ENCODE results near the gene SYVN1.

The SYVN1 gene

DNA sequence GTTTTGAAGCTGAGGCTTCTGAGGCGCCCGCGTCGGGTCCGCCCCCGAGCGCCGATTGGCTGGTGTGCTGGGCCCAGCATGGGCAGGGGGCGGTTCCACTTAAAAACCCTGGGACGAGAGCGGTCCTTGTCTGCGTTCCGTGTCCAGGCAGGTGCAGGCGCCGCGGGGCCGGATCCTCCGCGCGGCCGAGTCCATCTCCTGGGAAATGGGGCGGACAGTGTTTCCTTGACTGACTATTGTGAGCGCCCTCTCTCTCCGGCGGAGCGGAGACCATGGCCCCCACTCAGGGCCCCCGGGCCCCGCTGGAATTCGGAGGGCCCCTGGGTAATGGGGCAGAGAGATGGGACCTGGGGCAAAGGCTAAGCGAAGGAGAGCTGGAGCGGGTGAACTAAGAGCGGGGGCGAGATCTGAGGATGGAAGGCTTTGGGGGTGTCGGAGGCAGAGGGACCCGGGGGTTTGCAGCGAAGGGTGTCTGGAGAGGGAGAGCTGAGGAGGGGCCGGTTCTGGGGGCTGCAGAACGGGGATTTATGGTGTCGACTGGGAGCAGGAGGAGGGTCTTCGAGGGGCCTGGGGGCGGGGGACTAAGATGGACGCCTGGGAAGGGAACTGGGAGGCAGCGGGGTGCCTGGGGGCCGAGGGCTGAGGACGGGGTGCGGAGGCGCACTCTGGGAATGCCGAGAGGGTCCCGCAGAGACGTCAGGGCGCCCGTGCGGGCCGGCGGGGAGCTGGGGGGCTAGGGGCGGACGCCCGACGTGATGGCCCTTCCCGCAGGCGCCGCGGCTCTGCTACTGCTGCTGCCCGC is 22.4 kb downstream of the SYVN1 start, which contains the start of gene TM7SF2:
TSS of gene TM7SF2 (plus strand) at position 129 of the 802 bp plus-strand sequence. CDS start at position 273, 144 bp downstream.
- DNase-seq, result peak; percentile 99

DNA sequence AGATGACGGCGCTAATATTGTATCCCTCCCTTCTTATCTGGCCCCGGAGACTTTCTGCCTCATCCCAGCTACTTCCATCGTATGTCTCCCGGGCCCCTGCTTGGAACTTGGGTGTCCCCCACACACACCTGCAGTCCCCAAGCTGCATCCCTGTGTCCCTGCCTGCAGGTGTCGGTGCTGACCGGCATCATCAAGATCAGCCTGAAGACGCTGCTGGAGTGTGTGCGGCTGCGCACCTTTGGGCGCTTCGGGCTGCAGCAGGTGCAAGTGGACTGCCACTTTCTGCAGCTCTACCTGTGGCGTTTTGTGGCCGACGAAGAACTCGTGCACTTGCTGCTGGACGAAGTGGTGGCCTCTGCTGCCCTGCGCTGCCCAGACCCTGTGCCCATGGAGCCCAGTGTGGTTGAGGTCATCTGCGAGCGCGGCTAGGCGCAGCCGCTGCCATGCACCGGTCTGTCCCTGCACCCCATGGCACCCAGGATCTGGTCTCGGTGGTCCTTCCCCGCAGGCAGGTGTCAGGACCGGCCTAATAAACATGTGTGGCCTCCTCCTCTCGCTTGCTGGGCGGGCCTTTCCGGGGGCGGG is 23.1 kb downstream of the SYVN1 start:
- DNase-seq, result no peak

DNA sequence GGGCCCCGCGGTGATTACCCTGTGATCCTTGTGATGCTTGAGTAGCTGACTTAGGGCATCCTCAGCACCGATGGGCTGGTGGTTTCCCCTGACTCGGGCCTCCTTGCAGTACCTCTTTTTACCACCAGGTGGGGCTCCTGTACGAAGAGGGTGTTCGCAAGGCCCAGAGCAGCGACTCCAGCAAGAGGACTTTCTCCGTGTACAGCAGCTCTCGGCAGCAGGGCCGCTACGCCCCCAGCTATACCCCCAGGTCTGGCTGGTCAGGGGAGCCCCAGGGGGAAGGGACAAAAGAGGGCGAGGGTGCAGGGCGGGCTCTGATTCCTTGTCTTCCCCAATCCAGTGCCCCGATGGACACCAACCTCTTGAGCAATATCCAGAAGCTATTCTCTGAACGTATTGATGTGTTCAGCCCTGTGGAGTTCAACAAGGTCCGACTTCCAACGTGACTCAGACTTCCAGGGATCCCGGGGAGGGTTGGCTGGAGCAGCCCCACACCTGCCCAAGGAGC is 23.9 kb downstream of the SYVN1 start:
- DNase-seq, result peak; percentile 98

DNA sequence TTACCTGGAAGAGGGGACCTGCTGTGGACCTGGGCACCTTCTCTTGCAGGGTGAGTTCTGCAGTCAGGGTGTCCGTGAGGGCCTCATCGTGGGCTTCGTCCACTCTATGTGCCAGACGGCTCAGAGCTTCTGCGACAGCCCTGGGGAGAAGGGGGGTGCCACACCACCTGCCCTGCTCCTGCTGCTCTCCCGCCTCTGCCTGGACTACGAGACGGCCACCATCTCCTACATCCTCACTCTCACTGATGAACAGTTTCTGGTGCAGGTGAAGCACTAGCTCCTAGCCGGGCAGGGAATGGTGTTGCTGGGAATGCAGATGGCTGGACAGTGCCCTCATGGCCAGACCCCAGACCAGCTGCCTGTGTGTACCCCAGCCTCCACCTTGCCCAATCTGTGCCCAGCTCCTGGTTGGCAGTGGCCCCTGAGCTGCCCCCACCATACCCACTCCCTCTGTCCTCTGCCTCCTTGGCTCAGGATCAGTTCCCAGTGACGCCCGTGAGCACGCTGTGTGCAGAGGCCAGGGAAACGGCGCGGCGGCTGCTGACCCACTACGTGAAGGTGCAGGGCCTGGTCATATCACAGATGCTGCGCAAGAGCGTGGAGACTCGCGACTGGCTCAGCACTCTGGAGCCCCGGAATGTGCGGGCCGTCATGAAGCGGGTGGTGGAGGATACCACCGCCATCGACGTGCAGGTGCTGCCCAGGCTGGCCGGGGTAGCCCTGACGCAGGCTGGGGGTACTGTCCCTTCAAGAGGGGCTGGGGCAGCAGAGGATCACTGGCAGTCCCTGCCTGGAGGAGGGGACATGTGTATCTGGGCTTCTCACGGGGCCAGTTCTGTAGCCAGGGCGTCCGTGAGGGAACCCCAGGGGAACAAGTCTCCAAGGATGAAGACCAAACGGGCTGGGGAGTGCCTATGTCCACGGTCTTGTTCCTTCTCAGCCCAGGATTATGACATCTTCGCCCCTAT is 24.8 kb downstream of the SYVN1 start:
- DNase-seq, result no peak

DNA sequence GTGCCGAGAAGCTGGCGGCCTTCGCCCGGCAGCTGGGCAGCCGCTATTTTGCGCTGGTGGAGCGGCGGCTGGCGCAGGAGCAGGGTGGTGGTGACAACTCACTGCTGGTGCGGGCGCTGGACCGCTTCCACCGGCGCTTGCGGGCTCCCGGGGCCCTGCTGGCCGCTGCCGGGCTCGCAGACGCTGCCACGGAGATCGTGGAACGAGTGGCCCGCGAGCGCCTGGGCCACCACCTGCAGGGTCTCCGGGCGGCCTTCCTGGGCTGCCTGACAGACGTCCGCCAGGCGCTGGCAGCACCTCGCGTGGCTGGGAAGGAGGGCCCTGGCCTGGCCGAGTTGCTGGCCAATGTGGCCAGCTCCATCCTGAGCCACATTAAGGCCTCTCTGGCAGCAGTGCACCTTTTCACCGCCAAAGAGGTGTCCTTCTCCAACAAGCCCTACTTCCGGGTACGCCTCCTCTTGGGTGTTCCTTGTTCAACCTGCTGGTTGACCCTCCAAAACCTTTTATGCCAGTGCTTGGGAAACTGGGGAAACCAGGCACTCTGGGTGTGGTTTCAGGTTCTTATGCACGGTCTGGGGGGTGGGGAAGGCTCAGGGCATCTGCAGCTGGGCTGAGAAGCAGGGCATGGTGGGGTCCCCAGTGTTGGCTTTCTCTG is 25.7 kb downstream of the SYVN1 start:
- no peak for DNase-seq

DNA sequence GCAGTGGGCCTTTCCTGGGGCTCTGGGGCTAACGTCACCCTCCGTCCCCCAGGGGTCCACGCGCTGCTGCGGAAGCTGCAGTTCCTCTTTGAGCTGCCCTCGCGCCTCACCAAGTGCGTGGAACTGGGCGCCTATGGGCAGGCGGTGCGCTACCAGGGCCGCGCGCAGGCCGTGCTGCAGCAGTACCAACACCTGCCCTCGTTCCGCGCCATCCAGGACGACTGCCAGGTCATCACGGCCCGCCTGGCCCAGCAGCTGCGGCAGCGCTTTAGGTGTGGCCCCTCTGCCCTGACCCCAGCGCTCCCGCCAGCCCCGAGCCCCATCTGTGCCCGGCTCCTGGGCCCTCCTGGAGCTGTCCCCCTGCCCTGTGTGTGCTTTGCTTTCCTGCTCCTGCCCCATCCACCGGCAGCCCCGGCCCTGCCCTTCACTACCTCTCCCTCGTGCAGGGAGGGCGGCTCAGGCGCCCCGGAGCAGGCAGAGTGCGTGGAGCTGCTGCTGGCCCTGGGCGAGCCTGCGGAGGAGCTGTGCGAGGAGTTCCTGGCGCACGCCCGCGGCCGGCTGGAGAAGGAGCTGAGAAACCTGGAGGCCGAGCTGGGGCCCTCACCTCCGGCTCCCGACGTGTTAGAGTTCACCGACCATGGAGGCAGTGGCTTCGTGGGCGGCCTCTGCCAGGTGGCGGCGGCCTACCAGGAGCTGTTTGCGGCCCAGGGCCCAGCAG is 26.4 kb downstream of the SYVN1 start:
- no peak for DNase-seq

DNA sequence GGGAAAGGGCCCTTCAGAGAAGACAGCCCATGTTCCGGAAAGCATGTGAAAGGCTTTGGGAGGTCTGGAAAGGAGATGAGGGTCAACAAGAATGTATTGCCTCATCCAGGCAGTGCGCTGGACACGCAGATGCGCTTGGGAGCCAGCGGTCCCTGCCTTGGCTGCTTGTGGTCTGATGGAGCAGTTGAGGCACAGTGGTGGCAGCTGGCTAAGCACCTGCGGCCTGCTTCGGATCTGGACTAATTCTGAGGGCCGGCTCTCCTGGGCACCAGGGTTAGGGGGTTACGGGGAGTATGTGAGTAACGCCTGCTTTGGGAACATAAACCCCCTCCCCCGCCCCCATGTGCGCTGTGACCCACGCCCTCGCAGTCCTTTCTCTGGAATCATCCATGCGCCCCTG is 27.2 kb downstream of the SYVN1 start:
- no peak for DNase-seq

DNA sequence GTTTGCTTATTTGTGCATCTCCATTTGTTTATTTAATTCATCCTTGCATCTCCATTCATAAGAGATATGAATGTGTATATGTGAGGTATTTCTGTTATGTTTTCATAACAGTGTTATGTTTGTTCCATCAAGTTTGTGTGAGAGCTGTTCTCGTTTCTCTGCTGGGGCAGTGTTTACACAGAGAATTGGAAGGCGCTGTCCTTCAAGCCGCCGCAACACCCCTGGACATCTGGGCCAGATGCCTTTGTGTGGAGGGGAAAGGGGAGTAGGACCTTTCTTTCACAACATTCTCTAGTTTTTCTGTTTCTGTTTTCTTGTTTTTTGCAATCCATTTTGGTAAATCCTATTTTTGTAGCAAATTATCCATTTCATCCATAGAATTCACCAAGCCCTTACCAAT is 29.7 kb downstream of the SYVN1 start:
- no peak for DNase-seq

DNA sequence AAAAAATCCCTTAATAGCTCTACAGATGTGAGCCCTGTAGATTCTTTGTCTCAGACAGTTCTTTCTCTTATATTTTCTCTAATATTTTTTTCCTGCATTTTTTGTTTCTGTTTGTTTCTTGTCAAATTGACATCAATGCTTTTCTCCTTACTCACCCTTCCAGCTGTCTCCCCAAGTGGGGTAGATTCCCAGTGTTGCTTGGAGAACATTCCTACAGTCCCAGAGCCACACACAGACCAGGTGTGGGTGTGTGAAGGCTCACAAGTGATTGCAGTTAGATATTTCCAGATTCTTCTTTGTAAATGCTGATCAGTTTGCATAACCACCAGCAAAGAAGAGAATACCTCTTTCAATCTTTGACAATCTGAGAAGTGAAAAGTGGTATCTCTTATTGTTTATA is 30.8 kb downstream of the SYVN1 start:
- no peak for DNase-seq

DNA sequence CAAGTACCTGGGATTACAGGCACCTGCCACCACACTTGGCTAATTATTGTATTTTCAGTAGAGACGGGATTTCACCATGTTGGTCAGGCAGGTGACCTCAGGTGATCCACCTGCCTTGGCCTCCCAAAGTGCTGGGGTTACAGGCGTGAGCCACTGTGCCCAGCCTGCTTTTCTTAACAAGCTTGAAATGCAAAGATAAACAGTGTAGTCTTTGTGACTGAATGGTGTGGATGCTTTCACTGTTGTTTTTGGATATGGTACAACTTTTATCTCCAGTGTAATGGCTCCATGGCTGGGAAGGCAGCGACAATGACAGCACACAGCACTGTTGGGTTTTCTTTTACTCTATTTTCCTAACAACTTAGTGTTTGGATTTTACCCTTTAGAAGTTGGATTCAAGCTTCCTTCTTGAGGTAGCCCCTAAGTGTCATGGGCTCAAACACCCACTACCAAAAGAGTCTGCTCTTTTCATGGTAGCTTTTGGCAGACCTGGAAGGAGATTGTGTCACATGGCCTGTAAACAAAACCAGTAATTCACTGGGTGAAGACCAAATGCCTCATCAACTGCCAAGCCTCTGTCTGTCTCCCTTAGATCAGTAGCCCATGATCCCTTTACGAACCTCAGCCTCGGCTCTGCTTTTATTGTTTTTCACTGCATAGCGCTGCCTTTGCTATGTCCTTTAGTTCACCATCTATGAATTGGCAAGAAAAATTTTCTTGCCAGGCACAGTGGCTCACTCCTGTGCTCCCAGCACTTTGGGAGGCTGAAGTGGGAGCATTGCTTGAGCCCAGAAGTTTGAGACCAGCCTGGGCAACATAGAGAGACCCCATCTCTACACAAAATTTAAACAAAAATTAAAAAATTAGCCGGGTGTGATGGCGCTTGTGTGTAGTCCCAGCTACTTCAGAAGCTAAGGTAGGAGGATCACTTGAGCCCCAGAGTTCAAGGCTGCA is 31.9 kb downstream of the SYVN1 start:
- no peak for DNase-seq

DNA sequence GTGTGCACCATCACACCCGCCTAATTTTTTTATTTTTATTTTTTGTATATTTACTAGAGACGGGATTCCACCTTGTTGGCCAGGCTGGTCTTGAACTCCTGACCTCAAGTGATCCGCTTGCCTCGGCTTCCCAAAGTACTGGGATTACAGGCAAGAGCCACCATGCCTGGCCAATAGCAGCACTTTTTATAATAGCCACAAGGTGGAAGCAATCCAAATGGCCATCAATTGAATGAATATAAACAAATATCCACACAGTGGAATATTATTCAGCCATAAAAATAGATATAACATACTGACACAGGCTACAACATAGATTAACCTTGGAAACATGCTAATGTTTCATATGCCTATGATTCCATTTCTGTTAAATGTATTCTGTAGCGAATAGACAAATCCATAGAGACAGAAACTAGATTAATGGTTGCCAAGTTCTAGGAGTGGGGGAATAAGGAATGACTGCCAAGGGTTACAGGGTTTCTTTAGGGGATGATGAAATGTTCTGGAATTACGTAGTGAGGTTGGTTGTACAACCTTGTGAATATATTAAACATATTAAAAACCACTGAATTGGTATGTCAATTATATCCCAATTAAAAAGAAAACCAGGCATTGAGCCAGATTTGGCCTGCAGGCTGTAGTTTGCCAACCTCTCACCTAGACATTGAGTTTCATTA is 33.5 kb downstream of the SYVN1 start:
- DNase-seq, result no peak

DNA sequence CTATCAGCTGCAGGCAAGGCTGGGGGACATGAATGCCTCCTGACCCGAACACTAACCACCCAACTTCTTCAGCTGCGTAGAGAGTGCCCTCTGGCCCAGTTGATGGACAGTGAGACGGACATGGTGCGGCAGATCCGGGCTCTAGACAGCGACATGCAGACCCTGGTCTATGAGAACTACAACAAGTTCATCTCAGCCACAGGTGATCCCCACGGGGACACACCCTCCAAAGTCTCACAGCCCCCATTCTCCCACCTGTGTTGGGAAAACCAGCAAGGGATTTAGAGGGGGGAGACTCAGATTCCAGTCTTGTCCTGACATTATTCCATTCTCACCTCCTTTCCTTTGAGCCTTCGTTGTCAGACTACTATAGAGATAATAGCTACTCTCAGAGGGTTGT is 37.4 kb downstream of the SYVN1 start:
- DNase-seq, result no peak

DNA sequence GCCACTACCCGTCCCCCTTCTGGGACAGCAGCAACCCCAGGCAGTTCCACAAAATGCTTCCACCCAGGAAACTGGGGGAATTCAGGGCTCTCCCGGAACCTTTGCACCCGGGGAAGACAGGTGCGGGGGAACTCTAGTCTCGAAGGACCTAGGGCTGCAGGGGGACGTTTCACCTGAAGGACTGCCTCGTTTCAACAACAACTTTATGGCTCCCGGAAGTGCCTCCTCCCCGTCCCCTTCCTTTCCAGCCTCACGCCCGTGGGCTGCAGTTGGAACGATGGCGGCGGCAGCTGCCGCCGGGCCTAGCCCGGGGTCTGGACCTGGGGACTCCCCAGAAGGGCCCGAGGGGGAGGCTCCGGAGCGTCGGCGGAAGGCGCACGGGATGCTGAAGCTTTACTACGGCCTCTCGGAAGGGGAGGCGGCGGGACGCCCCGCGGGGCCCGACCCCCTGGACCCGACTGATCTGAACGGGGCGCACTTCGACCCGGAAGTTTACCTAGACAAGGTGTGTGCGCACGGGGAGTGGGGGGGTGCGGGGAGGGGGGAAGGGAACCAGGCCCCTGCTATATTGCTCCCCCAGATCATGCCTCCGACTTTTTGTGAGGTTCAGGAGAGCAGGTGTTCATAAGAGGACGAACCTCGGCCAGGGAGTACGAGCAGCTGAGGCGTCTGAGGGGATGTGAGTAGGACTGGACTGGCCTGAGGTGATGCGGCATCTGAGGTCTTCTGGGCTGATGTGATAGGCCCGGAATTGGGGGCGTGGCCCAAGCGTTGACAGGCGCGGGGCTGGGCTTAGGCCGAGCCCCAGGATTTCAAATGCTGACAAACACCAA is 38.1 kb downstream of the SYVN1 start, which contains the start of gene VPS51:
TSS of gene VPS51 (plus strand) at position 241 of the 833 bp plus-strand sequence. CDS start at position 278, 37 bp downstream.
- peak; percentile 94 for DNase-seq

DNA sequence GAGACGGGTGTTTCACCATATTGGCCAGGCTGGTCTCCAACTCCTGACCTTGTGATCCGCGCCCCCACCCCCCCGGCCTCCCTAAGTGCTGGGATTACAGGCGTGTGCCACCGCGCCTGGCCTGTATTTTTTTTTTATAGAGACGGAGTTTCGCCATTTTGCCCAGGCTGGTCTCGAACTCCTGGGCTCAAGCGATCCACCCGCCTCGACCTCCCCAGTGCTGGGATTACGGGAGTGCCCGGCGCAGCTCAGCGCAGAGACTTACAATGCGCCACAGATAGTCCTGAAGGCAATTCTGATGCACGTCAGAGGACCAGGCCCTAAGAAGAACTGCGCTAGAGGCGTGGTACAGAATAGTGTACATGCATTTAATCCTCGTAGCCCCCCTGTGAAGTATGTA is 38.9 kb downstream of the SYVN1 start:
- DNase-seq, result no peak

DNA sequence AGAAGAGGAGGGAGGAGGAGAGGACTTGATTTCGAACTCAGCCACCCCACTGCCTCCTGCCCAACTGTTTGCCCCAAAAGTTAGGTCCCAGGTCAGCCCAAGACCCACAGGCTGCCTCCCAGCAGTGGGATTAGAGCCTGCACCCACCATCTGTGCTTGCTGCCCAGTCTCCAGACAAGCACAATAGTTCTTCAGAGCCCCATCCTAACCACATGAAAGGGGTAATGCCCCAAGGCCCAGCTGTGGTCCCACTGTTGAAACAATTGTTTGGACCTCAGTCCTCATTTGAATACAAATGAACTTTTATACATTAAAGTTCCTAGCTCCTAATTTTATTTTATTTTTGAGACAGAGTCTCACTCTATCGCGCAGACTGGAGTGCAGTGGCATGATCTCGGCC is 43.7 kb downstream of the SYVN1 start:
- no peak for DNase-seq

DNA sequence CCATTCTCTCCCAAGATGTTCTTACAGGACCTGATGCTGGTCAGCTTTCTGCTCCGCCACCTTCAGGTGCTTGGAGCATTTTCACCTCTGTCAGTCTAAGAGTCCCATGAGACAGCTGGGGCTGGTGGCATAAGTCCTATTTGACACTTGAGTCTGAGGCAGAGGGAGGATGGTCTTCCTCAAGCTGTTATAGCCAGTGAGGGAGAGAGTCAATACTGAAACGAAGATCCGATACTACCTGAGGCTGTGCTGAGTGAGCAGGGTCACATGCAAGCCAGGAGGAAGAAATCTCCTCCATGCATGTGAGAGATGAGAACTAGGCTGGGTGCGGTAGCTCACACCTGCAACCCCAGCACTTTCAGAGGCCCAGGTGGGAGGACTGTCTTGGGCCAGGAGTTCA is 44.7 kb downstream of the SYVN1 start:
- no peak for DNase-seq

DNA sequence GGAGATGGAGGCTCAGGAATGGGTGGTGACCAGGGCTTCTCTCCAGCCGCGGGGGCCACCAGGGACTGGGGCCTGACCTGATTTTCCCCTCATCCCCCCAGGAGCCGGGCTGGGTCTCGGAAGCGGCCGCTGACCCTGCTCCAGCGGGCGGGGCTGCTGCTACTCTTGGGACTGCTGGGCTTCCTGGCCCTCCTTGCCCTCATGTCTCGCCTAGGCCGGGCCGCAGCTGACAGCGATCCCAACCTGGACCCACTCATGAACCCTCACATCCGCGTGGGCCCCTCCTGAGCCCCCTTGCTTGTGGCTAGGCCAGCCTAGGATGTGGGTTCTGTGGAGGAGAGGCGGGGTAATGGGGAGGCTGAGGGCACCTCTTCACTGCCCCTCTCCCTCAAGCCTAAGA is 46.5 kb downstream of the SYVN1 start:
- no peak for DNase-seq

DNA sequence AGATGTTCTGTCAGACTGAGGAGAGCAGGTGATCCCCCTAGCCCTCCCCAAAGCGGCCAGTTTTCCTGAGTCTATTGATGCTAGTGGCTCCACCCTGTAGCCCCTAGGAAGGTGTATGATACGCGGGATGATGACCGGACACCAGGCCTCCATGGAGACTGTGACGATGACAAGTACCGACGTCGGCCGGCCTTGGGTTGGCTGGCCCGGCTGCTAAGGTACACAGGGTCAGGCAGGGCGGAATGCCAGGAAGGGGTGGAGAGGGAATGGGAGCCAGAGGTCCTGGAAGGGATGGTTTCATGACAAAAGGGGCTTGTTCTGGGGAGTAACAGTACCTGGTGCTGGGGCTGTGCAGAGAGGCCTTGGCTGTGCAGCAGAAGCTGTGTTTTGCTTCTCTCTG is 47.1 kb downstream of the SYVN1 start:
- DNase-seq, result no peak

DNA sequence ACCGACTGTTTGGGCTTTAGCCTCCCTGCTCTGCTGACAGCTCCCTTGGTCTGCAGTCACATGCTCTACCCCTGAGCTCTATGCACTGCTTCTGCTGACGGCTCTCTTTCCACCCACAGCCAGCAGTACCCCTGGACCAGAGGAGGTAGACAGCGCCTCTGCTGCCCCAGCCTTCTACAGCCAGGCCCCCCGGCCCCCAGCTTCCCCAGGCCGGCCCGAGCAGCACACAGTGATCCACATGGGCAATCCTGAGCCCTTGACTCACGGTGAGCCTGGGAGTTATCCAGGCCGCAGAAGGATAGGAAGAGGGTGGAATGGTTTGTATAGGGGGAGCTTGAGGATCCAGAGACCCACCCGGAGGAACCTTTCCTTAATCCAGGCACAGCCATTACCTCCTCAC is 47.5 kb downstream of the SYVN1 start:
- DNase-seq, result no peak
